Epithelial cell of proximal tubule (primary cell): ENCODE measurements around the gene PDIK1L. TPM values are rescaled to one million over a fixed set of nuclear protein-coding genes. Genes with fewer than 3 reads are reported as not detected.
A peak's percentile ranks its signal among the peaks of the same experiment; 100 is the strongest.
"Not testable (repeated sequence)": the region's sequence is repeated elsewhere in the genome, so short reads cannot be mapped to it uniquely, and the experiment has no call there.

ENCODE experiments used
- DNase-seq: peaks from one replicate; pipeline ENCODE4 v3.0.0-alpha.2; 2011; ENCODE audit warnings: low read depth
- H3K4me3 ChIP-seq: 2 replicates; pipeline ENCODE4 v1.5.1; 2011; ENCODE audit warnings: low read depth, mild to moderate bottlenecking, low read length
- CTCF ChIP-seq: conservative IDR thresholded peaks from 2 replicates; pipeline ENCODE4 v1.5.1; 2012; ENCODE audit warnings: low read depth, mild to moderate bottlenecking, low read length
- total RNA-seq: library from RNA; depleted of rRNA; stranded (reverse); fragments of >200 nt; gene quantifications from 2 replicates; pipeline ENCODE4 v1.2.3, GENCODE V29; 2015

Gene PDIK1L
- total RNA-seq, 1 donor from 2014 or later: 12.3 TPM

- no peak overlapping the region for H3K4me3 ChIP-seq
- DNase-seq: no peak
- TF ChIP-seq CTCF: no peak
Measured at GRCh38 chr1:26084844-26085243, 26.8 kb upstream of the PDIK1L start.

GRCh38 chr1:26089125-26089524 is 22.5 kb upstream of the PDIK1L start:
- DNase-seq: no peak
- TF ChIP-seq CTCF: no peak
- no peak overlapping the region for H3K4me3 ChIP-seq

- H3K4me3 ChIP-seq: no peak overlapping the region
- DNase-seq: no peak
- no peak for TF ChIP-seq CTCF
Measured at GRCh38 chr1:26090893-26091292, 20.7 kb upstream of the PDIK1L start.

- DNase-seq: no peak
- no peak for TF ChIP-seq CTCF
- H3K4me3 ChIP-seq: no peak overlapping the region
Measured at GRCh38 chr1:26092422-26092821, 19.2 kb upstream of the PDIK1L start.

- H3K4me3 ChIP-seq, DNase-seq: not testable (repeated sequence)
Measured at GRCh38 chr1:26093569-26093968, 18.1 kb upstream of the PDIK1L start.

GRCh38 chr1:26094076-26094669 is 17.5 kb upstream of the PDIK1L start:
- no peak overlapping the region for H3K4me3 ChIP-seq
- no peak for DNase-seq
- no peak for TF ChIP-seq CTCF

- DNase-seq: no peak
- peak; percentile 25 for TF ChIP-seq CTCF
Measured at GRCh38 chr1:26094677-26095383, 16.8 kb upstream of the PDIK1L start.

More at GRCh38 chr1:26094677-26095383, 16.8 kb upstream of the PDIK1L start:
- no peak overlapping the region for H3K4me3 ChIP-seq
